Measurements from ENCODE around the gene NDUFA13. TPM values are rescaled to one million over a fixed set of nuclear protein-coding genes. Genes with fewer than 3 reads are reported as not detected.

Gene NDUFA13
- total RNA-seq, 1 donor from 2014 or later: 218 TPM

DNA sequence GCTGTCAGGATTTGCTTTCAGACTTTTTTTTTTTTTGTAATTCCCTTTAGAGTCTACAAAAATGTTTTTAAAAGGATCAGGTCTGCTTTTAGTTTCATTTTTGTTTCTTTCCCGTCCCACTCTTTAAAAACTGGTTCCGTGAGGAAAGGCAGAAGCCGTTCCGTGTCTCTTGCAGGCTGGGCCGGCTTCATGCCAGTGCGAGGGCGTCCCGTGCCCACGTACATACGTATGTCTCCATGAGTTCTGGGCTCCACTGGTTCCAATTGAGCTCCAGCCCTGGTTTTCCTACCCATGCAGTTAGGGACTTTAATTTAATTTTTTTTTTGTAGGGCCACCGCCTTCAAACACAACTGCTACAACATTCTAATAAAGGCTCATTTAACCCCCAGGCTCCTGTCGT is 9.4 kb upstream of the NDUFA13 start:
- Histone ChIP-seq H3K4me1 (no peaks in the 10 kb centered on the region), H3K27me3 (ENCODE audit: low read depth) (no peaks in the 10 kb centered on the region), H3K36me3 (peaks cover 70% of the 10 kb centered on the region), H3K9me3 (no peaks in the 10 kb centered on the region), H3K4me3 (no peak overlapping the region), H3K27ac (no peak overlapping the region)
- intact Hi-C loops (cut with DNase I): no loop called here
- ATAC-seq (no peak), DNase-seq (no peak)
- TF ChIP-seq, protein P1, sequence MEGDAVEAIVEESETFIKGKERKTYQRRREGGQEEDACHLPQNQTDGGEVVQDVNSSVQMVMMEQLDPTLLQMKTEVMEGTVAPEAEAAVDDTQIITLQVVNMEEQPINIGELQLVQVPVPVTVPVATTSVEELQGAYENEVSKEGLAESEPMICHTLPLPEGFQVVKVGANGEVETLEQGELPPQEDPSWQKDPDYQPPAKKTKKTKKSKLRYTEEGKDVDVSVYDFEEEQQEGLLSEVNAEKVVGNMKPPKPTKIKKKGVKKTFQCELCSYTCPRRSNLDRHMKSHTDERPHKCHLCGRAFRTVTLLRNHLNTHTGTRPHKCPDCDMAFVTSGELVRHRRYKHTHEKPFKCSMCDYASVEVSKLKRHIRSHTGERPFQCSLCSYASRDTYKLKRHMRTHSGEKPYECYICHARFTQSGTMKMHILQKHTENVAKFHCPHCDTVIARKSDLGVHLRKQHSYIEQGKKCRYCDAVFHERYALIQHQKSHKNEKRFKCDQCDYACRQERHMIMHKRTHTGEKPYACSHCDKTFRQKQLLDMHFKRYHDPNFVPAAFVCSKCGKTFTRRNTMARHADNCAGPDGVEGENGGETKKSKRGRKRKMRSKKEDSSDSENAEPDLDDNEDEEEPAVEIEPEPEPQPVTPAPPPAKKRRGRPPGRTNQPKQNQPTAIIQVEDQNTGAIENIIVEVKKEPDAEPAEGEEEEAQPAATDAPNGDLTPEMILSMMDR (IDR thresholded peaks at IDR 0.05): no peak

DNA sequence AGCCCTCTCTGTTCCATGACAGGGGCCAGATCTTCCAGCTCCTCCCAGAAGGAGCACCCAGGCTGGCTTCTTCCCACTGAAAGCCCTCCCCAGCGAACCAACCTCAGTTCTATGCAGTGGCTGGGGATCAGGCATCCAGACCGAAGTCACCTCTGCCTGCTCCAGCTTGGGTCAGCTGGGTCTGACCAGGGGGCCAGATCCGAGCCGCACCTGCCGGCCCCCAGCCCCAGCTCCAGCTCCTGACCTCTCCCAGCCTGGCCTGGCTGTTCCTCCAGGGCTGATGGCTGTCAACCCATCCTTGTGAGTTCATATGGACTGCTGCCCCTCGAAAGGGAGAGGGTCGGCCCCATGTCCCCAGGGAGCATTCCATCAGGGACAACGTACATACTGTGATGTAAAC is 8.7 kb upstream of the NDUFA13 start:
- H3K4me3 ChIP-seq: no peak overlapping the region
- H3K9me3 ChIP-seq: no peaks in the 10 kb centered on the region
- intact Hi-C loops (cut with DNase I): no loop called here
- no peak overlapping the region for H3K27ac ChIP-seq
- TF ChIP-seq, protein P1 (IDR thresholded peaks at IDR 0.05): no peak
- DNase-seq (no peak), ATAC-seq (no peak)
- peaks cover 63% of the 10 kb centered on the region for H3K36me3 ChIP-seq
- H3K27me3 ChIP-seq (ENCODE audit: low read depth): no peaks in the 10 kb centered on the region
- H3K4me1 ChIP-seq: no peaks in the 10 kb centered on the region

DNA sequence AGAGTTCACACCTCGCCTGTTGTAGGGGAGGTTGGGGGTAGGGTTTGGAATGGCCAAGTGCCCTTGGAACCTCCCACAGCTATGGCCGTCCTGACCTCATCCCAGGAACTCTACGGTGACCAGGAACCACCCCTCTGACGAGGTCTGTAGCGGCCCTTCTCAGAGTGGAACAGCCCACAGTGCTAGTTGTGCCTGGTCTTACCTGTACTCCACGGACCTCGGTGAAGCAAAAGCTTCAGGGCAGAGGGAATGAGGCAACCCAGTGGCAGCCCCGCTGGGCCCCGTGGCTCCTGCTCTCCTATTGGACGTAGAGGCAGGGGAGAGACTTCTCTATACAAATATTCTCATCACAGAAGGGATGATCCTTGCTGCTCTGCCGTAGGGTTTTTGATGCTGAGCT is 7.8 kb upstream of the NDUFA13 start:
- Histone ChIP-seq H3K4me1 (no peaks in the 10 kb centered on the region), H3K27me3 (ENCODE audit: low read depth) (no peaks in the 10 kb centered on the region), H3K4me3 (no peak overlapping the region), H3K9me3 (no peaks in the 10 kb centered on the region), H3K27ac (no peak overlapping the region), H3K36me3 (peaks cover 54% of the 10 kb centered on the region)
- DNase-seq: no peak
- intact Hi-C loops (cut with DNase I): no loop called here
- TF ChIP-seq, protein P1 (IDR thresholded peaks at IDR 0.05): no peak
- ATAC-seq: no peak

DNA sequence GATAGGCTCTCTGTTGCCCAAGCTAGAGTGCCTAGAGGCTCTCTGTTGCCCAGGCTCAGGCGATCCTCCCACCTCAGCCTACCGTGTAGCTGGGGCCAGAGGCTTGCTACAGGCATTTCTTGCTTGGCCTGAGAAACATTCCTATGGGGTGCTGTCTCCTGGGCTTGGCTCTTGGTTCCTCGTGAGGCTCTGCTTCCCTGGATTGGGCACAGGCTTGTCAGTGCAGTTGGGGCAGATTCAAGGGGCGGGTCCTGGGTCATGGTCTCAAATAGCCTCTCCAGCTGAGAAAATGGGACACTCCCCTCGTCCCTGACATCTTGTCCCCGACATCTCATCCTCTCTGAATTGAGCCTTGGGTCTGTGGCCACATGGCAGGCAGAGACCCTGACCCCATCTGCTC is 5.6 kb upstream of the NDUFA13 start:
- TF ChIP-seq, protein P1 (IDR thresholded peaks at IDR 0.05): no peak
- intact Hi-C loops (cut with DNase I): no loop called here
- ATAC-seq (no peak), DNase-seq (no peak)
- Histone ChIP-seq H3K27me3 (ENCODE audit: low read depth) (no peaks in the 10 kb centered on the region), H3K4me1 (peaks cover 5% of the 10 kb centered on the region), H3K9me3 (no peaks in the 10 kb centered on the region), H3K36me3 (peaks cover 32% of the 10 kb centered on the region), H3K4me3 (no peak overlapping the region), H3K27ac (no peak overlapping the region)

DNA sequence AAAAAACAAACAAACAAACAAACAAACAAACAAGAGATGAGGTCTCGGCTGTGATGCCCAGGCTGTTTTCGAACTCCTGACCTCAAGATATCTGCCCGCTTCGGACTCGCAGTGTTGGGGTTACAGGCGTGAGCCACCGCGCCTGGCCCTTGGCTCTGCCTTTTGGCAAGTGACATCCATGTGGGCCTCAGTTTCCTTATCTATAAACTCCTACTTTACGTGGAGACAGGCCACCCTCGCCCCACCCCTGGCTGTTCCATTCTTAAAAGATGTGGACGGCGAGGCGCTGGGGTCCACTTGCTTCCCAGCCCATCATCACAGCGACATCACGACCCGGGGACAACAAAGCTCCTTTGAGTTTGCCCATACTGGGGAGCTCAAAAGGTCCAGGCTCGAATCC is 2.3 kb upstream of the NDUFA13 start:
- peaks cover 23% of the 10 kb centered on the region for H3K4me1 ChIP-seq
- DNase-seq (no peak), ATAC-seq (no peak)
- no peak overlapping the region for H3K27ac ChIP-seq
- TF ChIP-seq, protein P1 (IDR thresholded peaks at IDR 0.05): no peak
- H3K27me3 ChIP-seq (ENCODE audit: low read depth): no peaks in the 10 kb centered on the region
- H3K36me3 ChIP-seq: peaks cover under 1% of the 10 kb centered on the region
- intact Hi-C loops (cut with DNase I): no loop called here
- no peaks in the 10 kb centered on the region for H3K9me3 ChIP-seq
- H3K4me3 ChIP-seq: no peak overlapping the region

DNA sequence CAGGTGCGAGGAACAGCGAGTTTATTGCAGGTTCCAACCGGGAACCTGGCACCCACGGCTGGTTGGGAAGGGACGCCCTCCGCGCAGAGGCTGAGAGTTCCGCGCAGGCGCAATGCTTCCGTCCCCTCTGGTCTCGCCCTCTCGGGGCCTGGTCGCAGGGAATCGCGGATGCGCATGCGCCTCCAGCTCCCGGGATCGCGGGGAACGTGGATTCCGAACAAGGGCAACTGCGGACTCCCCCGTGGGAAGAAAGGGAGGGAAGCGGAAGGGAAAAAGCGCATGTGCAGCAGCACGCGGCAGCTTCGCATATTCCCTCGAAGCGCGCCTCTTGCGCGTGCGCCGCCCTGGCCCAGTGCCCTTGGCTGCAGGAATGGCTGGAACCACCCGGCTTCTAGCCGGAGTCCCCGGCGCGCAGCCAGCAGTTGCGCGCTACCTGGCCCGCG is 1.8 kb upstream of the NDUFA13 start:
- no peak for ATAC-seq
- H3K9me3 ChIP-seq: no peaks in the 10 kb centered on the region
- H3K36me3 ChIP-seq: peaks cover 6% of the 10 kb centered on the region
- no peak for DNase-seq
- no peaks in the 10 kb centered on the region for H3K27me3 ChIP-seq (ENCODE audit: low read depth)
- intact Hi-C loops (cut with DNase I): no loop called here
- peaks cover 23% of the 10 kb centered on the region for H3K4me1 ChIP-seq
- H3K27ac ChIP-seq: no peak overlapping the region
- TF ChIP-seq, protein P1 (IDR thresholded peaks at IDR 0.05): no peak
- H3K4me3 ChIP-seq: peak overlapping the region; percentile 23
